Anterior cingulate cortex (tissue), 58 donors: Measurements from ENCODE around the gene C1orf226.
"Not testable (repeated sequence)": the region's sequence is repeated elsewhere in the genome, so short reads cannot be mapped to it uniquely, and the experiment has no call there.

Source experiments
- DNase-seq, 58 donors: peaks; one replicate each; lab custom pipeline; 2025; lab: John Stamatoyannopoulos, UW

C1orf226 gene

DNA sequence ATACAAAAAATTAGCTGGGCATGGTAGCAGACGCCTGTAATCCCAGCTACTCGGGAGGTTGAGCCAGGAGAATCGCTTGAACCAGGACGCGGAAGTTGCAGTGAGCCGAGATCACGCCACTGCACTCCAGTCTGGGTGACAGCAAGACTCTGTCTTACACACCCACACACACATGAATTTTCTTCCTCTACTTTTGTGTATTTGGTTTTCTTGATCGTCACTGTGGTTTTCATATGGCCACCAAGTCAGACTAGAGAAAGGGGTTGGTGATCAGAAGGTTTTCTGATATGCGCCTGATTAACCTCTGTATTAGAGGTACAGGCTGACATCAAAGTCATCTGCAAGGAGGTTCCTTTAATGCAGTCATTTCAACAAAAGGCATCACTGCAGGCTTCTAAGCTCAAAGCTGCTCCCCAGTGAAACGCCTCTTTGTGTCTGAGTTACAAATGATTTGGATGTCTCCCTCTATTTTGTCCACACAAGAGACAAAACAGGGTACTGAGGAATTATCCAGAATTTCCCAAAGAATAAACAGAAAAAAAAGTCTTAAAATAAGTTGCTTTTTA, 19.3 kb downstream of the C1orf226 start:
- DNase-seq = no peak

GRCh38 chr1:162404550-162405160, 23.1 kb downstream of the C1orf226 start:
- no peak for DNase-seq

DNA sequence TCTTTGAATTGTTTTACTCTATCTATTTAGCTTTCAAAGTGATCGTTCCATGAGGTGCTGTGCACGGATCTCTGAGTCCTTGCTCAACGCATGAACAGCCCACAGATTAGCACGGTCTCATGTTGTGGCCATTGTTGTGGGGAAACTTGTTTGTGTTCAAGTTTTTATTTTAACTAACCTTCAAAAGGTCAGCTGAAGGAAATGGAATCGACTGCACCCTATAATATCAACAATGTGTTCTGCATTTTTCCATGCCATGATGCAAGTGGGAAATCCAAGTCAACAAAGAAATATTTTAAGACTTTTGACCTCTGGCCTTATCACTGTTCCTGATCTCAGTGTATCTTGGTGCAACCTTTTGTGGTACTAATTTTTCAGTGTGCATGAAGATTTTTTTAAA, 24.3 kb downstream of the C1orf226 start:
- DNase-seq = no peak

GRCh38 chr1:162406811-162407210, 25.3 kb downstream of the C1orf226 start:
- DNase-seq = no peak

DNA sequence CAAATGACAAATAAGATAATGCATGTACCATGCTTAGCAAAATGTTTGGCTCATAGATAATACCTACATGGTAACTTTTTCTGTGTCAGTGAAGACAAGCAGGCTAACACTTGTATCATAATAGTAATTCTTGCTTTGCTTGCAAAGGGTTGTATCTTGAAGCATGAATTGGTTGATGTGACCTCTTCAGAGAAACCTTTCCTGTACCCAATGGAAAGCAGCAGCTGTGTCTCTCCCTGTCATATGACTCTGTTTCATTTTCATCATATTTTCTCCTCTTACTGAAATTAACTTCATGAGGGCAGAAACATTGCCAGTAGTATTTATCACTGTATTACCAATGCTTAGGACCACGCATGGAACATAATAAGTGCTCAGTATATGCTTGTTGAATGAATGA, 26.0 kb downstream of the C1orf226 start:
- DNase-seq = no peak

GRCh38 chr1:162412002-162412401, 30.5 kb downstream of the C1orf226 start, which contains the start of gene SH2D1B:
SH2D1B (minus strand) TSS chr1:162412136; CDS start chr1:162412016, 120 bp downstream.
- DNase-seq = no peak

DNA sequence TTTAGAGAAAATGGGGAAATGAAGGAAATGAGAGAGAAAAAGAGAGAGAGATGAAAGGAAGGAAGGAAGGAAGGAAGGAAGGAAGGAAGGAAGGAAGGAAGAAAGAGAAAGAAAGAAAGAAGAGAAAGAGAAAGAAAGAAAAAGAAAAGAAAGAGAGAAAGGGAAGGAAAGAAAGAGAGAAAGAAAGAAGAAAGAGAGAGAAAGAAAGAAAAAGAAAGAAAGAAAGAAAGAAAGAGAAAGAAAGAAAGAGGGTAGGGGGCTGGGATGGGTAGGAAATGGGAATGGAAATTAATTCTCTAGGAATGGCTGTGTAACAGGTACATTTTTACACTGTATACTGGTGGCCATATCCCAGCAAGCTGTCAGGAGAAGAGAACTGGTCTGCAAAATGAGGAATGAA, 34.7 kb downstream of the C1orf226 start:
- DNase-seq = no peak

DNA sequence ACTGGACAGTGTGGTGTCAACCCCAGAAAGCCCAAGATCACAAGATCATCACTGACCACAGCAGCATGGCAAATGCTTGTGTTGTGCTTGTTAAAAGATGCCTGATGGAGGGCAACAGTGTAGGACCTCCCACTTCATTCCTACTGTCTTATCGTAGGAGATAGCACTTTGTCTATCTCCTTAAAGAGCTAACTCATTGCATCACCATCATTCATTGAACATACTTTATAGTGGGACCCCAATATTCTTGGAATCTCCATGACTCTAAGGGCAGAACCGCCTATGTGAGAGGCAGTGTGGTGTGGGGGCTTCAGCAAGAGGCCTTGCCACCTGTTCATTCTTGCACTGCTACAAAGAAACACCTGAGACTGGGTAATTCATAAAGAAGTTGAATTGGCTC, 35.4 kb downstream of the C1orf226 start:
- DNase-seq = no peak

DNA sequence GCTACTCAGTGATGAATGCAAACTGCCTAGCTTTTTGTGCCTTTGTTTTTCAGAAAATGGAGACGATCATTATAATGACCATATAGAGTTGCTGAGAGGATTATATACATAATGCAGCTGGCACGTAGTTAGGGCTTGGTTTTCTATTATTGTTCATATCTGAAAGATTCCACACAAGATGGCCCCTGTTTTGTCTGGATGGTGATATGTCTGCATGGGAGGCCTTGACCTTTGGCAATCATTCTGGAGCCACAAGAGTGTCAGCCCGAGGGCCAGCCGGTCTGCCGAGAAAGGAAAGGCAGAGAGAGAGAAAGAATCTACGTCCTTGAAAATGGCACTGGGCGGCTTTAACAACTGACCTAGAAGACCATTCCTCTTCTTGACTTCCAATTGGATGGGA, 36.1 kb downstream of the C1orf226 start:
- no peak for DNase-seq

- not testable (repeated sequence) for DNase-seq
Measured at GRCh38 chr1:162418584-162418983, 37.1 kb downstream of the C1orf226 start.

DNA sequence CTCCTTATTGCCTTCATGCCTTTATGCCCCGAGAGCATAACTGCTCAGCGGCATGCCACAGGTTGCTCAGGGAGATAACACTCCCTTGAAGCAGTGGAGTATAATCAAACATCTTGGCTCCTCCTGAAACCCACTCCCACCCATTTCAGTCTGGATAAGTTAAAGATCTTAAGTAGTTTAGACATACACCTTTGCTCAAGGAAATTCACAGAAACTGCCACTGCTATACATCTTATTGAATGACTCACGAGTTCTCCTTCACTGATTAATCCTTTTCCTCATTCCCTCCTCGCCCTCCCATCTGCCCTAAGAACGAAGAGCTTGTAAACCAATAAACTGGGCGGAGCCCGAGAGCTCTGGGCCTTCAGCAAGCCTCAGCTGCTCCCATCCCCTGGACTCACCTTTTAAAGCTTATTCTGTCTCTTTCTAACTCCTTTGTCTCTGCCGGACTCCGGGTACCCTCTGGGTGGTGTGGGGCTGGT, 38.0 kb downstream of the C1orf226 start:
- DNase-seq = not testable (repeated sequence)

DNA sequence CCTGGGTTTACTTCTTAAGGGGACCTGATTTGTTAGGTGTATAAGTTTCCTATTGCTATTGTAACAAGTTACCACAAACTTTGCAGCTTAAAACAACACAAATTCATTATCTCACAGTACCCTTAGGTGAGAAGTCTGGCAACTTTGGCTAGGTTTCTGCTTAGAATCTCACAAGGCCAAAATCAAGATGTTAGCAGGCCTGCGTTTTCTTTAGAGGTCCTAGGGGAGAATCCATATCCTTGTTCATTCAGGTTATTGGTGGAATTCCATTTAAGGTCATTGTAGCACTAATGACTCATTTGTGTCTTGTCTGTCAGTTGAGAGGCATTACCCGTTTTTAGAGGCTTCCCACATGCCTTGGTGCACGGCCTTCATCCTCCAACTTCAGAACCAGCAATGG, 38.6 kb downstream of the C1orf226 start:
- no peak for DNase-seq

DNA sequence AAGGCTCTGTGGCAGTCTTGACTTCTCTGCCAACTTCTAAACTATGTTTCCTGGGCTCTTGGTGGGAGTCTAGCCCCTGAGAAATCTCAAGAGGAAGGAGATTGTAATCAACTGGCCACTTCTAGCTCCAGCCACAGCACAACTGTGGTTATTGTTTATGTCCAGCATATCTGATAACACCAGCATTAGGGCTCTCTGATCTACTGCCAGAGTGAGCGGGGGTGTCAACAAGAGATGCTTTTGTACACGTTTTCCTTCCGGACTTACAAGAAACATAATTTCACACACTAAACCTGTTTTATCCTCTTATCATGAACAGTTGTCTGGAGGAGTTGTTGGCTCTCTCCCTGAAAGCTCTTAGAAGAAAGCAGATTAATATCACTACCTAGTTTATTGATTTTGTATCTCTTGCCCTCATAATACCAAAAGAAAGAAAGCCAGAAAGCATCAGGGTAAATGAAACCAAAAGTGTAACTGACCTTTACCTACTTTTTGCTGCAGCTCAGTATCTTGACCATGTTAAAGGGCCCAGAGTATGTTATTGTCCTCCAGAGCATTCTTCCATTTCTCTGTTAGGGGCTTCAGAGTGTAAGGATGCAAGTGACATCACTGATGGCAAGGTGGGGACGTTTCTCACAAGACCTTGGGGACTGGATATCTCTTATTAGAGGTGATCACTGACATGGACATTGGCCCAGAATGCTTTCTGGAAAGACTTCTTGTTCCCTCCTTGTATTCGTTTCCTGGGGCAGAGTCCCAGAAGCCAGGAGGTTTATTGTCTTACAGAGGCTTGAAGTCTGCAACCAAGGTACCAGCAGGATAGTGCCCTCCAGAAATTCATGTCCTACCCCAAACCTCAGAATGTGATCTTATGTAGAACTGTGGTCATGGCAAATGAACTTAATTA, 40.0 kb downstream of the C1orf226 start:
- DNase-seq = no peak

- no peak for DNase-seq
Measured at GRCh38 chr1:162422662-162423375, 41.3 kb downstream of the C1orf226 start.

DNA sequence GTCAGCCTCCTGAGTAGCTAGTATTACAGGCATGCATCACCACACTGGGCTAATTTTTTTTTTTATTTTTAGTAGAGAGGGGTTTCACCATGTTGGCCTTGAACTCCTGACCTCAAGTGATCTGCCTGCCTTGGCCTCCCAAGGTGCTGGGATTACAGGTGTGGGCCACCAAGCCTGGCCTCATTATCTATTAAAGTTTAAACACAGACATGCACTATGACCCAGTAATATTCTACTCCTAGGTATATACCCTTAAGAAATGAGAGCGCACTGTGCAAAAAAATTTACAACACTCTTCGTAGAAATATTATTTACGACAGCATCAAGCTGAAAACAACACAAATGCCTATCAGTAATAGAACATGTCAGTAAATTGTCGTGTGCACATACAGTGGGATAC, 49.1 kb downstream of the C1orf226 start:
- no peak for DNase-seq

DNA sequence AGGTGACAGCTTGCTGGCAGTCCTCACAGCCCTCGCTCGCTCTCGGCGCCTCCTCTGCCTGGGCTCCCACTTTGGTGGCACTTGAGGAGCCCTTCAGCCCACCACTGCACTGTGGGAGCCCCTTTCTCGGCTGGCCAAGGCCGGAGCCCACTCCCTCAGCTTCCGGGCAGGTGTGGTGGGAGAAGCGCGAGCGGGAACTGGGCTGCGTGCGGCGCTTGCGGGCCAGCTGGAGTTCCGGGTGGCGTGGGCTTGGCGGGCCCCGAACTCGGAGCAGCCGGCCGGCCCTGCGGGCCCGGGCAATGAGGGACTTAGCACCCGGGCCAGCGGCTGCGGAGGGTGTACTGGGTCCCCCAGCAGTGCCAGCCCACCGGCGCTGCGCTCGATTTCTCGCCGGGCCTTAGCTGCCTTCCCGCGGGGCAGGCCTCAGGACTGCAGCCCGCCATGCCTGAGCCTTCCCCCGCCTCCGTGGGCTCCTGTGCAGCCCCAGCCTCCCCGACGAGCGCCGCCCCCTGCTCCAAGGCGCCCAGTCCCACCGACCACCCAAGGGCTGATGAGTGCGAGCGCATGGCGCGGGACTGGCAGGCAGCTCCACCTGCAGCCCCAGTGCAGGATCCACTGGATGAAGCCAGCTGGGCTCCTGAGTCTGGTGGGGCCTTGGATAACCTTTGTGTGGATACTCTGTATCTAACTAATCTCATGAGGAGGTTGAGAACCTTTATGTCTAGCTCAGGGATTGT, 51.6 kb downstream of the C1orf226 start:
- DNase-seq = not testable (repeated sequence)
